HepG2 (cell line): Measurements from ENCODE around the gene THSD8. TPM values are rescaled to one million over a fixed set of nuclear protein-coding genes. Genes with fewer than 3 reads are reported as not detected.

Experiments
- BORCS8-MEF2B ChIP-seq: sonication (generic); formaldehyde crosslinking; IDR thresholded peaks from 2 replicates; pipeline ENCODE4 v1.8.0; 2022; ENCODE audit warnings: mild to moderate bottlenecking, missing genetic modification reagents
- FIP1L1 ChIP-seq: fragments of 200-400 bp; formaldehyde crosslinking; IDR thresholded peaks from 2 replicates; pipeline ENCODE4 v1.6.1; 2018; ENCODE audit warnings: low read depth, mild to moderate bottlenecking, low read length, moderate library complexity, borderline replicate concordance; ENCODE audit not compliant: insufficient read depth
- GZF1 ChIP-seq: sonication (generic); formaldehyde crosslinking; IDR thresholded peaks from 2 replicates; pipeline ENCODE4 v1.5.1; 2020; ENCODE audit warnings: mild to moderate bottlenecking, missing genetic modification reagents
- KLF12 ChIP-seq: sonication (generic); formaldehyde crosslinking; IDR thresholded peaks from 2 replicates; pipeline ENCODE4 v1.4.0; 2020; ENCODE audit warnings: missing genetic modification reagents, borderline replicate concordance
- KLF9 ChIP-seq: IDR thresholded peaks from 2 replicates; pipeline ENCODE4 v1.6.1; 2016; ENCODE audit warnings: low read depth
- MBD4 ChIP-seq: IDR thresholded peaks from 2 replicates; pipeline ENCODE4 v1.6.1; 2012; ENCODE audit warnings: low read length, inconsistent platforms, borderline replicate concordance
- MTA3 ChIP-seq: sonication (generic); formaldehyde crosslinking; IDR thresholded peaks from 2 replicates; pipeline ENCODE4 v1.4.0; 2020; ENCODE audit warnings: missing genetic modification reagents
- PHF8 ChIP-seq: sonication (generic); formaldehyde crosslinking; IDR thresholded peaks from 2 replicates; pipeline ENCODE4 v1.5.0; 2020; ENCODE audit warnings: missing genetic modification reagents
- SMAD1 ChIP-seq: sonication (generic); formaldehyde crosslinking; IDR thresholded peaks from 2 replicates; pipeline ENCODE4 v1.4.0; 2020; ENCODE audit warnings: missing genetic modification reagents, low read depth, mild to moderate bottlenecking, borderline replicate concordance
- SPEN ChIP-seq: sonication (generic); formaldehyde crosslinking; IDR thresholded peaks from 2 replicates; pipeline ENCODE4 v1.5.1; 2020; ENCODE audit warnings: low read depth, mild to moderate bottlenecking, missing genetic modification reagents
- SRF ChIP-seq: IDR thresholded peaks from 2 replicates; pipeline ENCODE4 v1.6.1; 2011; ENCODE audit warnings: mild to moderate bottlenecking, low read depth, low read length, moderate library complexity
- TCF12 ChIP-seq, 2 experiments: fragments of 450-650 bp in 1 of 2; sonication (generic) in 1 of 2; formaldehyde crosslinking in 1 of 2; IDR thresholded peaks; 2 replicates each; pipeline versions ENCODE4 v1.6.1 to v1.8.0; 2017 to 2022; ENCODE audit warnings: antibody characterized with exemption in 1 of 2, mild to moderate bottlenecking in 1 of 2, missing genetic modification reagents in 1 of 2, moderate library complexity in 1 of 2
- USF2 ChIP-seq, 2 experiments: sonication (generic) in 1 of 2; formaldehyde crosslinking in 1 of 2; IDR thresholded peaks; 2 replicates each; pipeline versions ENCODE4 v1.5.1 to v1.6.1; 2011 to 2020; ENCODE audit warnings: borderline replicate concordance in 1 of 2, low read depth in 1 of 2, low read length in 1 of 2, mild to moderate bottlenecking in 1 of 2, missing genetic modification reagents in 1 of 2, moderate library complexity in 1 of 2
- ZFP1 ChIP-seq: IDR thresholded peaks from 2 replicates; pipeline ENCODE4 v1.6.1; 2016
- ZMYM4 ChIP-seq: sonication (generic); formaldehyde crosslinking; IDR thresholded peaks from 2 replicates; pipeline ENCODE4 v1.8.1; 2023; ENCODE audit warnings: mild to moderate bottlenecking, missing genetic modification reagents
- ZNF292 ChIP-seq: sonication (generic); formaldehyde crosslinking; IDR thresholded peaks from 2 replicates; pipeline ENCODE4 v1.8.1; 2022; ENCODE audit warnings: mild to moderate bottlenecking, low read depth, missing genetic modification reagents, borderline replicate concordance
- ZNF589 ChIP-seq: sonication (generic); formaldehyde crosslinking; conservative IDR thresholded peaks from 2 replicates; pipeline ENCODE4 v1.8.0; 2022; ENCODE audit warnings: mild to moderate bottlenecking, moderate library complexity, missing genetic modification reagents
- ZNF615 ChIP-seq: sonication (generic); formaldehyde crosslinking; IDR thresholded peaks from 2 replicates; pipeline ENCODE4 v1.5.0; 2020; ENCODE audit warnings: mild to moderate bottlenecking, missing genetic modification reagents, borderline replicate concordance
- ZNF772 ChIP-seq: sonication (generic); formaldehyde crosslinking; IDR thresholded peaks from 2 replicates; pipeline ENCODE4 v1.5.0; 2020; ENCODE audit warnings: mild to moderate bottlenecking, missing genetic modification reagents
- polyA plus RNA-seq, 8 experiments: library from polyadenylated mRNA; depleted of rRNA in 3 of 8; stranded (reverse) in 7 of 8; unstranded in 1 of 8; fragments of >200 nt; fragmentation: Illumina TruSeq in 4 of 8; extraction: Trizol in 4 of 8; gene quantifications; 2 replicates each; pipeline versions ENCODE4 v1.2.1 to v1.2.3, GENCODE V29; 2011 to 2016; ENCODE audit warnings: low read depth in 4 of 8, missing spikeins in 1 of 8, mixed read lengths in 1 of 8; ENCODE audit not compliant: insufficient read depth in 1 of 8
- total RNA-seq, 5 experiments: library from RNA; depleted of rRNA; stranded (reverse); fragments of >200 nt; fragmentation: Illumina TruSeq; extraction: Trizol; gene quantifications; 2 replicates each; pipeline ENCODE4 v1.2.3, GENCODE V29; 2016; ENCODE audit warnings: low read depth in 1 of 5

THSD8 gene
- total and polyA plus RNA-seq, 2 of the 13 experiments (the other 11 are each of a cell fraction or from before 2014, with no cell fraction given), result 4.8 to 14.9 TPM

GRCh38 chr19:12788042-12788681, 13.7 kb upstream of the THSD8 start (continued):
- TF ChIP-seq PHF8 (CRISPR knock-in tag) (0 out of 2 replicates have a peak, but pooled peaks have one; percentile 4), ZFP1 (CRISPR knock-in tag) (no peak), SMAD1 (no peak), SPEN (CRISPR knock-in tag) (no peak), ZNF772 (CRISPR knock-in tag) (no peak), TCF12 (IDR thresholded peaks at IDR 0.05) (no peak), TCF12 (CRISPR knock-in tag; IDR thresholded peaks at IDR 0.05) (no peak), SRF (no peak), KLF12 (CRISPR knock-in tag) (no peak), ZNF589 (CRISPR knock-in tag) (peak; percentile 55; the same call in 1 of the 2 replicates), KLF9 (no peak), ZMYM4 (CRISPR knock-in tag) (0 out of 2 replicates have a peak, but pooled peaks have one; percentile 18), FIP1L1 (no peak), BORCS8-MEF2B (no peak), ZNF615 (no peak), MBD4 (no peak), MTA3 (CRISPR knock-in tag) (no peak), USF2 (IDR thresholded peaks at IDR 0.05; ENCODE audit: low read depth, low read length) (no peak), USF2 (CRISPR knock-in tag; IDR thresholded peaks at IDR 0.05; ENCODE audit: borderline replicate concordance) (no peak), ZNF292 (CRISPR knock-in tag) (no peak), GZF1 (no peak)
